Activated CD8-positive, alpha-beta T cell treated with anti-CD3 and anti-CD28 coated beads for 36 hours (primary cell): ENCODE results near the gene HBA2. TPM values are rescaled to one million over a fixed set of nuclear protein-coding genes. Genes with fewer than 3 reads are reported as not detected.

Experiments used
- ATAC-seq: fragments of 200-7000 bp; cut with Tn5 transposase; one replicate; pipeline ENCODE4 v1.10.0; 2021; ENCODE audit warnings: mild to moderate bottlenecking, moderate library complexity
- CTCF ChIA-PET: fragments of 350-600 bp; sonication (Branson Sonifier 250); formaldehyde crosslinking; loops from one replicate; lab custom pipeline; 2021; ENCODE audit warnings: antibody characterized with exemption; lab: Charles Lee
- POLR2A ChIA-PET: fragments of 350-600 bp; sonication (Branson Sonifier 250); formaldehyde crosslinking; loops from one replicate; lab custom pipeline; 2021; ENCODE audit warnings: antibody characterized with exemption; lab: Charles Lee
- DNase-seq: peaks from one replicate; pipeline ENCODE4 v3.0.0-alpha.2; 2020
- H3K27ac Mint-ChIP-seq: one replicate; pipeline ENCODE4 v1.8.0; 2021; ENCODE audit warnings: mild to moderate bottlenecking, mixed read lengths
- H3K27me3 Mint-ChIP-seq: one replicate; pipeline ENCODE4 v1.8.0; 2021; ENCODE audit warnings: mixed read lengths
- H3K36me3 Mint-ChIP-seq: one replicate; pipeline ENCODE4 v1.8.0; 2021; ENCODE audit warnings: low read depth, mixed read lengths
- H3K4me1 Mint-ChIP-seq: one replicate; pipeline ENCODE4 v1.8.0; 2021; ENCODE audit warnings: low read depth, mixed read lengths
- H3K4me3 Mint-ChIP-seq: one replicate; pipeline ENCODE4 v1.8.0; 2021; ENCODE audit warnings: mild to moderate bottlenecking, moderate library complexity, mixed read lengths
- H3K9me3 Mint-ChIP-seq: one replicate; pipeline ENCODE4 v1.8.0; 2021; ENCODE audit warnings: mixed read lengths
- intact Hi-C: fragments of 100-400 bp; cut with micrococcal nuclease; formaldehyde crosslinking; loops from one replicate; pipeline ENCODE4 v1.10.0; 2022
- total RNA-seq, 2 experiments: library from RNA; stranded (reverse); gene quantifications; one replicate each; pipeline ENCODE4 v1.2.3, GENCODE V29; 2021
- TF ChIP-seq, protein P1 (sequence below): fragments of 200-600 bp; IDR thresholded peaks from one replicate; pipeline ENCODE4 v1.8.0; 2022; ENCODE audit warnings: antibody characterized with exemption, mild to moderate bottlenecking

HBA2 gene
- total RNA-seq, 2 experiments from 2014 or later, result not detected

DNA sequence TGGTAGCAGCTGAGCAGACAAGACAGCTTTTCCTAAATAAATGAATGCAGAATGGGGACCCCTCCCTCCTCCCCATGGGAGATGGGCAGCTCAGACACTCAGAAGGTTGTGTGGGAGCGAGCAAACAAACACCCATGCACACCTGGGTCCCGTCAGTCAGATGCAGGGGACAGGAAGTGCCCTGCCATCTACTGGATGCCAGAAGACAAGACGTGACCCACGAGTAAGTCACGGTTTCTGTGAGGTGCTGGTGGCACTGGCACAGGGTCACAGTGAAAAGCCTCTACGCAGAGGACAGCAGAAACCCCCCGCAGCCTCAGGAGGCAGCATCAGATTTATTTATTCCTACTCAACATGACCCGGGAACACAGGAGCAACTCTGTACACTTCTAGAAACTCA is 16.0 kb downstream of the HBA2 start:
- peak; percentile 47 for DNase-seq

DNA sequence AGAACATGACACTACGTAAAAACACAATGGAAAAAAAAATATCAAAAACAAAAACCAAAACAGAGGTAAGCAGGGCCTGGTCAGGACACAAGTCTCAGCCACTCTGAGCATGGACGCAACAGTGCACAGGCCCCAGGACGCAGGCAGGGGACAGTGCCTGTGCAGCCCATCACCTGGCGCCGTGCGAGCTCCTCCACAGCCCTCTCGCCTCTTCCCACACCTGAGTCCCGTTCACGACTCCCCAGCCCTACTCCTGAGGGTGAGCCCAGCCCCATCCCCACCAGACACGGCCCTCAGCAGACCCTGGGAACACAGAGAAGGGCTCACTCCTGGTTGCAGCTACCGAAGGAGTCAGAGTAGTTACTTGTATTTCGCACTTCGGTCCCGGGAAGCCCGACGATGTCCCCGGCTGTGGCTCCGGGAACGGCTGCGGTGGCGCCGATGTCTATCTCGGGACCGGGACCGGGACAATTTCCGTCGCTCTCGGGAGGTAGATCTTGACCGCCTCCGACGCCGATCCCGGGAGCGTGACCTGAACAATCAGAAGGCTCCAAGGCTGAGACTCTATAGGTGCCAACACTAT is 17.0 kb downstream of the HBA2 start:
- ATAC-seq (no peak), DNase-seq (no peak)
- H3K9me3 Mint-ChIP-seq, result no peaks in the 10 kb centered on the region
- ChIA-PET CTCF (interaction anchor here (2.5 kb wide), 1 partner anchor 38 kb away, joined by 6 read pairs; no protein-coding TSS in a partner anchor), POLR2A (interaction anchor here (2.1 kb wide), 1 partner anchor 29 kb away, joined by 6 read pairs; no protein-coding TSS in a partner anchor)
- H3K27ac Mint-ChIP-seq, result no peak overlapping the region
- H3K27me3 Mint-ChIP-seq, result no peaks in the 10 kb centered on the region
- peaks cover 51% of the 10 kb centered on the region for H3K36me3 Mint-ChIP-seq
- H3K4me3 Mint-ChIP-seq, result no peak overlapping the region
- intact Hi-C loops, result no loop called here
- H3K4me1 Mint-ChIP-seq, result peaks cover 3% of the 10 kb centered on the region
- TF ChIP-seq, protein P1, sequence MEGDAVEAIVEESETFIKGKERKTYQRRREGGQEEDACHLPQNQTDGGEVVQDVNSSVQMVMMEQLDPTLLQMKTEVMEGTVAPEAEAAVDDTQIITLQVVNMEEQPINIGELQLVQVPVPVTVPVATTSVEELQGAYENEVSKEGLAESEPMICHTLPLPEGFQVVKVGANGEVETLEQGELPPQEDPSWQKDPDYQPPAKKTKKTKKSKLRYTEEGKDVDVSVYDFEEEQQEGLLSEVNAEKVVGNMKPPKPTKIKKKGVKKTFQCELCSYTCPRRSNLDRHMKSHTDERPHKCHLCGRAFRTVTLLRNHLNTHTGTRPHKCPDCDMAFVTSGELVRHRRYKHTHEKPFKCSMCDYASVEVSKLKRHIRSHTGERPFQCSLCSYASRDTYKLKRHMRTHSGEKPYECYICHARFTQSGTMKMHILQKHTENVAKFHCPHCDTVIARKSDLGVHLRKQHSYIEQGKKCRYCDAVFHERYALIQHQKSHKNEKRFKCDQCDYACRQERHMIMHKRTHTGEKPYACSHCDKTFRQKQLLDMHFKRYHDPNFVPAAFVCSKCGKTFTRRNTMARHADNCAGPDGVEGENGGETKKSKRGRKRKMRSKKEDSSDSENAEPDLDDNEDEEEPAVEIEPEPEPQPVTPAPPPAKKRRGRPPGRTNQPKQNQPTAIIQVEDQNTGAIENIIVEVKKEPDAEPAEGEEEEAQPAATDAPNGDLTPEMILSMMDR, result no peak

More for the DNA sequence above, 16.0 kb downstream of the HBA2 start:
- peaks cover 3% of the 10 kb centered on the region for H3K4me1 Mint-ChIP-seq
- H3K4me3 Mint-ChIP-seq, result no peak overlapping the region
- TF ChIP-seq, protein P1, result peak; percentile 45
- peak; percentile 84 for ATAC-seq
- H3K36me3 Mint-ChIP-seq, result peaks cover 50% of the 10 kb centered on the region
- intact Hi-C loops, result no loop called here
- no peaks in the 10 kb centered on the region for H3K27me3 Mint-ChIP-seq
- CTCF ChIA-PET, result interaction anchor here (1.6 to 2.5 kb wide), 2 partner anchors 39 to 174 kb away, joined by 3 to 6 read pairs; no protein-coding TSS in a partner anchor
- no peaks in the 10 kb centered on the region for H3K9me3 Mint-ChIP-seq
- POLR2A ChIA-PET, result interaction anchor here (1.4 to 2.1 kb wide), 2 partner anchors 10 to 30 kb away, joined by 3 to 6 read pairs; no protein-coding TSS in a partner anchor
- H3K27ac Mint-ChIP-seq, result peak overlapping the region; percentile 52

DNA sequence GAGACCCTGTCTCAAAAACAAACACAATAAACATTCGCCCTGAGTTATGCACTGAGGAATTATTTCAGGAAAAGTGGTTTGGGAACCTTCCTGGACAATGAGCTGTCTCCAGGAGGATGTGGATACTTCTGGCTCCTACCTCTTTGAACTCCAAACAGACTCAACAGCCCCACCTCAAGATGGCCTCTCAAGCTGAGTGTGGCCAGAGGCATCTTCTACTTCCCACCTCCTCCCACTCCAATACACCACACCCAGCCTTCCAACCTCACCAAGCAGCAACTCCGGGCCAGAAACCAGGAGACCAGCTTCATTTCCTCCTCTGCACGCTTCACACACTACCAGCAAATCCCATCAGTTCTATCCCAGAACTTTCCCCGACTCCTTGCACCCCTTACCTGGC is 19.2 kb downstream of the HBA2 start:
- intact Hi-C loops, result no loop called here
- TF ChIP-seq, protein P1, result no peak
- ATAC-seq, result no peak
- Mint-ChIP-seq H3K27me3 (no peaks in the 10 kb centered on the region), H3K27ac (no peak overlapping the region), H3K4me3 (no peak overlapping the region), H3K4me1 (peaks cover 3% of the 10 kb centered on the region), H3K36me3 (peaks cover 51% of the 10 kb centered on the region), H3K9me3 (no peaks in the 10 kb centered on the region)
- DNase-seq, result no peak
- ChIA-PET CTCF (interaction anchor here (1.0 to 2.0 kb wide), 5 partner anchors 10 to 161 kb away, joined by 3 to 8 read pairs (median 5); no protein-coding TSS in a partner anchor), POLR2A (interaction anchor here (0.7 to 1.9 kb wide), 4 partner anchors 10 to 37 kb away, joined by 3 to 4 read pairs (median 4); partner anchors contain the start of gene HBQ1)

DNA sequence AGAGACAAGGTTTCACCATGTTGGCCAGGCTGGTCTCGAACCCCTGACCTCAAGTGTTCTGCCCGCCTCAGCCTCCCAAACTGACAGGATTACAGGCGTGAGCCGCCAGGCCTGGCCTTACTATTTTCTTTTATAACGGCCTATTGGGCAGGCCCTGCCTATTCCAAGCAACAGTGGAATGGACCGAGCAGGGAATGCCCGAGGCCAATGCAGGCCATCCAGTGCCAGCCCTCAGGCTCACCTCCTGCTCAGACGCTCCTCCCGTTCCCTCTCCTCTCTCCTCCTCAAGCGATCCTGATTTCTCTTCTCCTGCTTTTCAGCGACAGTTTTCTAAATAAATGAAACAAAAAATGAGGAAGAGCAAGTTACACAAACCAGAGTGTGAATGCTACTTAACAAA is 20.0 kb downstream of the HBA2 start:
- DNase-seq (no peak), ATAC-seq (no peak)
- H3K27ac Mint-ChIP-seq, result no peak overlapping the region
- peaks cover 45% of the 10 kb centered on the region for H3K36me3 Mint-ChIP-seq
- H3K4me1 Mint-ChIP-seq, result peaks cover 3% of the 10 kb centered on the region
- intact Hi-C loops, result no loop called here
- POLR2A ChIA-PET, result interaction anchor here (1.6 to 1.9 kb wide), 2 partner anchors 12 to 36 kb away, joined by 4 read pairs; partner anchors contain the start of gene HBQ1
- no peak overlapping the region for H3K4me3 Mint-ChIP-seq
- H3K27me3 Mint-ChIP-seq, result no peaks in the 10 kb centered on the region
- TF ChIP-seq, protein P1, result no peak
- CTCF ChIA-PET, result interaction anchor here (1.0 to 2.2 kb wide), 3 partner anchors 11 to 160 kb away, joined by 3 to 9 read pairs (median 5); no protein-coding TSS in a partner anchor
- H3K9me3 Mint-ChIP-seq, result no peaks in the 10 kb centered on the region

DNA sequence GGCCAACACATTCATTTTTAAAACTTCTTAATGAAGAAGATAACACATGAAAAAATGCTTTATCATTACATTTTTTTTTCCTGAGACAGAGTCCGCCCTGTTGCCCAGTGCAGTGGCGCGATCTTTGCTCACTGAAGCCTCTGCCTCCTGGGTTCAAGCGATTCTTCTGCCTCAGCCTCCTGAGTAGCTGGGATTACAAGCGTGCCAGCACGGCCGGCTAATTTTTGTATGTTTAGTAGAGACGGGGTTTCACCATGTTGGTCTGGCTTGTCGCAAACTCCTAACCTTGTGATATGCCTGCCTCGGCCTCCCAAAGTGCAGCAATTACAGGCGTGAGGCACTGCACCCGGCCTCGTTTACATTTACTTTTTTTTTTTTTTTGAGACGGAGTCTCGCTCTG is 20.8 kb downstream of the HBA2 start:
- H3K4me1 Mint-ChIP-seq, result peaks cover 3% of the 10 kb centered on the region
- ChIA-PET CTCF (interaction anchor here (2.2 kb wide), 1 partner anchor 12 kb away, joined by 9 read pairs; no protein-coding TSS in a partner anchor), POLR2A (interaction anchor here (1.6 kb wide), 1 partner anchor 35 kb away, joined by 4 read pairs; no protein-coding TSS in a partner anchor)
- ATAC-seq (no peak), DNase-seq (no peak)
- H3K27ac Mint-ChIP-seq, result no peak overlapping the region
- H3K4me3 Mint-ChIP-seq, result no peak overlapping the region
- no peaks in the 10 kb centered on the region for H3K9me3 Mint-ChIP-seq
- intact Hi-C loops, result no loop called here
- TF ChIP-seq, protein P1, result no peak
- peaks cover 44% of the 10 kb centered on the region for H3K36me3 Mint-ChIP-seq
- no peaks in the 10 kb centered on the region for H3K27me3 Mint-ChIP-seq
